Immature natural killer cell (primary cell): ENCODE measurements around the gene ADGRF5. TPM values are rescaled to one million over a fixed set of nuclear protein-coding genes. Genes with fewer than 3 reads are reported as not detected.

ENCODE experiments used
- DNase-seq, 3 donors: peaks; one replicate each; pipeline ENCODE4 v3.0.0; 2022; ENCODE audit warnings: mixed read lengths in 1 of 3
- H3K27ac Mint-ChIP-seq, 6 donors: one replicate each; pipeline ENCODE4 v1.8.0; 2020; ENCODE audit warnings: mixed read lengths in 6 of 6, mild to moderate bottlenecking in 5 of 6, inconsistent platforms in 4 of 6, moderate library complexity in 3 of 6
- H3K27me3 Mint-ChIP-seq, 3 donors: one replicate each; pipeline ENCODE4 v1.8.0; 2020 to 2021; ENCODE audit warnings: low read depth in 3 of 3, mild to moderate bottlenecking in 3 of 3, mixed read lengths in 3 of 3, moderate library complexity in 3 of 3, inconsistent platforms in 1 of 3
- H3K36me3 Mint-ChIP-seq, 3 donors: one replicate each; pipeline ENCODE4 v1.8.0; 2020; ENCODE audit warnings: mixed read lengths in 3 of 3, inconsistent platforms in 2 of 3, mild to moderate bottlenecking in 2 of 3
- H3K4me1 Mint-ChIP-seq, 2 donors: one replicate each; pipeline ENCODE4 v1.8.0; 2020; ENCODE audit warnings: inconsistent platforms in 2 of 2, mild to moderate bottlenecking in 2 of 2, mixed read lengths in 2 of 2, moderate library complexity in 1 of 2
- H3K4me3 Mint-ChIP-seq, 5 donors: one replicate each; pipeline ENCODE4 v1.8.0; 2020; ENCODE audit warnings: mild to moderate bottlenecking in 5 of 5, mixed read lengths in 5 of 5, inconsistent platforms in 3 of 5, moderate library complexity in 3 of 5
- H3K9me3 Mint-ChIP-seq, 6 donors: one replicate each; pipeline ENCODE4 v1.8.0; 2020; ENCODE audit warnings: mild to moderate bottlenecking in 6 of 6, mixed read lengths in 6 of 6, inconsistent platforms in 4 of 6, moderate library complexity in 3 of 6
- polyA plus RNA-seq, 3 donors: library from polyadenylated mRNA; unstranded; fragments of 300-500 nt; fragmentation: Illumina TruSeq; gene quantifications; one replicate each; pipeline ENCODE4 v1.2.3, GENCODE V29; 2021

ADGRF5 gene
- polyA plus RNA-seq, 3 donors from 2014 or later: not detected

DNA sequence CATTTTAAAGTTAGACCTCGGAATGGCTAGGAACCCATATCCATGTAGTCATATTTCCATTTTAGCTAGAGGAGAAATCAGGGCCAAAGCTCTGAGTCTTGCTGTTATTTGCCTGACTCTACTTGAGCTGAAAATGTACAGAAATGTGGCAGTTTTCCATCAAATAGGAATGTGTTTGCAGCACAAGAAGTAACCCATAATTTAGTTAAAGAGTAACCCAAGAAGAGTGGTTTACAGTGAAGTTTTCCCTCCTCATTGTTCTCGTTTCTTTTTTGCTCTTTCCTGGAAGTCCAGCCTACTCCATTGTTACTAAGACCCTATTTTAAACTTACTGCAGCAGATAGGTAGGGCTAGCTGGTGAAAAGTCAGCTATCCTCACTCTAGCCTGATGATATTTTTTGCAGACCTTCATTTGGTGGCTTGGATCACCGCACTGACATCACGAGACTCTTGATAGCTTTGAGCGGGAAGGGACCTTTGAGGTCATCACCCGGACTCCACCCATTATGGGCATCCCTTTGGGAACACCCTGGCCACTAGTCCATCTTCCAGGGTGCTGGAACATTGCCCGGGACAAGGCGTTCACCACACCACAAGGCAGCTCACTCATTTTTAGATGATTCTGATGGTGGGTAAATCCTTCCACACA lies 28.0 kb upstream of the ADGRF5 start:
- peaks cover 0 to 2% (median 0%) of the 10 kb centered on the region in 6 donors for H3K9me3 Mint-ChIP-seq
- H3K27me3 Mint-ChIP-seq: peaks cover 0 to 7% (median 3%) of the 10 kb centered on the region in 3 donors
- no peak overlapping the region for H3K4me3 Mint-ChIP-seq
- no peak for DNase-seq
- H3K4me1 Mint-ChIP-seq: no peaks in the 10 kb centered on the region
- H3K36me3 Mint-ChIP-seq: no peaks in the 10 kb centered on the region
- no peak overlapping the region for H3K27ac Mint-ChIP-seq

DNA sequence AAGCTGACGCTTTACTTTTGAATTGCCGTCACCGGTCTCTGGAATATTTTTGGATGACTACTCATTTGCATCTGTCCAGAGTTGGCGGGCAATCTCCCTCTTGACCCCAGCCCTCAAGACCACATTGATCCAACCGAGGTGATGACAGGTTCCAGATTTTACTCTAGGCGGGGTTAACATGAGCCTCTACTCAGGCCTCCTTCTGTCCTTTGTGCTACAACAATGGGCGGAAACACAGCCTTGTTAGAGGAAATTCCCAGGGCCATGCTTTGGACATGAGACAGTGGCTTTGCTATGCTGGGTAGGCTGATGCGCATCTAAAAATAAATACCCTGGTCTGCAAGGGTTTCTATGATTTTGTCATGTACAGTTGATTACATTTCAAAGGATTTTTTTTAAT lies 27.0 kb upstream of the ADGRF5 start:
- Mint-ChIP-seq H3K4me3 (no peak overlapping the region), H3K27me3 (peaks cover 0 to 3% (median 3%) of the 10 kb centered on the region in 3 donors), H3K27ac (no peak overlapping the region), H3K9me3 (peaks cover 0 to 2% (median 0%) of the 10 kb centered on the region in 6 donors), H3K36me3 (no peaks in the 10 kb centered on the region), H3K4me1 (no peaks in the 10 kb centered on the region)
- DNase-seq: no peak

DNA sequence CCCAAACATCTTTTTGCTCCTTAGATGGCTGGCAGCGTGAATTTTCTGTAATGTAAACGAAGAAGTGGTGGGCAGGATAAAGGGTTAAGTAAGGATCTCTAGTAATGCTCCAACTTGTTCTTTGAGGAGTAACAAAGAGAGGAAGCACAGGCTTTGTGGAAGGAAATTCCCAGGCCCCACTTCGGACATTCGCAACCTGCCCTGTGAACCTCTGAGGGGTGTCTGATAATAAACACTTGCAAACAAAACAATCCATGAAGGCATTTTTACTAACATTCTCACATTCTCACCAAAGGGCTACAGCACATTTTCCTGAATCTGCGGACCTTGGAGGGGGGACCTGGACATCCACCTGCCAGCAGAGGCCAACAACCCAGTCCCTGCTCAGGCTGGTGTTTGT lies 25.8 kb upstream of the ADGRF5 start:
- no peaks in the 10 kb centered on the region for H3K36me3 Mint-ChIP-seq

DNA sequence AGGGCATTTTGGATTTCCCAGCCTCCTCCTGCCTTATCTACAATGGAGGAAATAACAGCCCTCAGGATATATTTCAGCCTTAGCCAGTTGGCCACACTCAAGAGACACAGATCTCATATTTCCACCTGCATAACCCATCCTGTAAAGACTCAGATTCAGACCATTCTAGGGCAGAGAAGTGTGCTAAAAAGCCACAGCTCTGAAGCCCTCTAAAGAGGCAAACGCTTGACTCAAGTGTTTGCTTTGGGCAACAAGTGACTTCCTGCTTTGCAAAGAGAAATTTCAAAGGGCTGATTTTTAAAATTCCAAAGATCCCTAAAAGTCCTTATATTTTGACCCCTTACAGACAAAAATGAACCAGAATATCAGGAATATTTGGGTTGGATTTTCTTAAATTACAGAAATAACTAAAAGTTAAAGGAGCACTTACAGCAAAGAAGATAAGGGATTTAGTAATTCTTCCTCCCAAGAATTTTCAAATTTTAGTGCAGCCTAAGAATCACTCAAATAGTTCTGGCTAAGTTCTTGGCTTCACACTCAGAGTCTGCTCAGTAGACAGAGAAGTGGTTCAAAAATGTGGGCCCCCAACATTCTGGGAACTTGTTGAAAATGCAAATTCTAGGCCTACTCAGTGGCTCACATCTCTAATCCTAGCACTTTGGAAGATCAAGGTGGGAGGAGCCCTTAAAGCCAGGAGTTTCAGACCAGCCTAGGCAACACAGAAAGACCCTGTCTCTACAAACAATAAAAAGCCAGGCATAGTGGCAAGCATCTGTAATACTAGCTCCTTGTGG lies 18.9 kb upstream of the ADGRF5 start:
- Mint-ChIP-seq H3K4me1 (no peaks in the 10 kb centered on the region), H3K36me3 (no peaks in the 10 kb centered on the region), H3K4me3 (no peak overlapping the region), H3K27me3 (peaks cover 2 to 5% (median 4%) of the 10 kb centered on the region in 3 donors), H3K27ac (no peak overlapping the region), H3K9me3 (peaks cover 0 to 3% (median 0%) of the 10 kb centered on the region in 6 donors)
- DNase-seq: no peak

More for the DNA sequence above, 25.8 kb upstream of the ADGRF5 start:
- Mint-ChIP-seq H3K9me3 (peaks cover 0 to 1% (median 0%) of the 10 kb centered on the region in 6 donors), H3K4me3 (no peak overlapping the region), H3K27ac (no peak overlapping the region), H3K27me3 (peaks cover 0 to 4% (median 0%) of the 10 kb centered on the region in 3 donors), H3K4me1 (no peaks in the 10 kb centered on the region)
- no peak for DNase-seq

DNA sequence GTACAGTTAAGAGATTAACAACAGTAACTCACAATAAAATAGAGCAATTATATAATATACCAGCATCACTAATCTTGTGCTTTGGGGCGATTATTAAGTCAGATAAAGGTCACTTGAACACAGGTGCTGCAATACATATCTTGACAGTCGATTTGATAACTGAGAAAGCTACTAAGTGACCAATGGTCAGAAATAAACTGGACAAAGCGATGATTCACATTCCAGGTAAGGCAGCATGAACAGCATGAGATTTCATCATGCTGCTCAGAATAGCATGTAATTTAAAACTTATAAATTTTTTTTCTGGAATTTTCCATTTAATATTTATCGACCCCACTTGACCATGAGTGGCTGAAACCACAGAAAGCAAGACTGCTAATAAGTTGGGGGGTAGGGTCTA lies 15.9 kb upstream of the ADGRF5 start:
- DNase-seq: no peak
- no peak overlapping the region for H3K27ac Mint-ChIP-seq
- no peak overlapping the region for H3K4me3 Mint-ChIP-seq
- H3K27me3 Mint-ChIP-seq: peaks cover 2 to 6% (median 5%) of the 10 kb centered on the region in 3 donors
- H3K4me1 Mint-ChIP-seq: no peaks in the 10 kb centered on the region
- H3K36me3 Mint-ChIP-seq: no peaks in the 10 kb centered on the region
- peaks cover 0 to 3% (median 0%) of the 10 kb centered on the region in 6 donors for H3K9me3 Mint-ChIP-seq

DNA sequence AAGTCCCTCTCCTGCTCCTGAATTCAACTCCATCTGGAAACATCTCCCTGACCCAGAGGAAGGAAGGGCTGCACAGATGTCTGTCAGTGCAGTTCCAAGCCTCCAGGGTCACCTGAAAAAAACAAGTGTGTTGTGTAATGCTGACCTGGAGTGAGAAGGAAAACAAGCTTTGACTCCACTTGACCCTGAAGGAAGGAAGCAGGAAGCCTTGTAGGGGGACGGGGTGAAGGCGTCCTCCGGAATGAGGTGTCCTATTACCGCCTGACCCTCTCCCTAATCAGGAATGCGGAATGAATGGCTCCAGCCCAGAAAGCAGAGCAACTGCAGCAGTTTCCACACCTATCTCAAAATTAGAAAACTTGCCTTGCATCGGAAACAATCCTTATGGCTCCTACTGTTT lies 13.9 kb upstream of the ADGRF5 start:
- H3K36me3 Mint-ChIP-seq: no peaks in the 10 kb centered on the region
- peaks cover 0 to 7% (median 6%) of the 10 kb centered on the region in 3 donors for H3K27me3 Mint-ChIP-seq
- no peak overlapping the region for H3K27ac Mint-ChIP-seq
- DNase-seq: no peak
- H3K4me3 Mint-ChIP-seq: no peak overlapping the region
- H3K9me3 Mint-ChIP-seq: no peaks in the 10 kb centered on the region
- no peaks in the 10 kb centered on the region for H3K4me1 Mint-ChIP-seq

DNA sequence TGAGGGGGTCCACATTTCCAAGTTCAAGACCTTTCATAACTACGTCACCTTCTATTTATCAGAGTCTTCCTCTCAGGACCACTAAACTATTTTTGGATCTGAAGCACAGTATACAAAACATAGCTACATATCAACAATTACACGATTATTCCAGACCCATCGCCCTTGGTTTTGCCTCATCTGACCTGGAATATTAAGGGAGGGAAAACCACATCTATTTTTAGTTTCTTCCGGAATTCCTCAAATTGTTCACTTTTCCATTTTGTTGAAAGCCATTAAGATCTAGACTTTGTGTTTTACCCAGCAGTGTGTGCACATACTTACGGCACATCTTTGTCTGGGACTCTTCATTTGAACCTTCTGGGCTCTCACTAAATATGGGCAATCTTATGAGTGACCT lies 12.0 kb upstream of the ADGRF5 start:
- Mint-ChIP-seq H3K36me3 (no peaks in the 10 kb centered on the region), H3K4me1 (no peaks in the 10 kb centered on the region), H3K9me3 (no peaks in the 10 kb centered on the region), H3K27me3 (peaks cover 0 to 7% (median 6%) of the 10 kb centered on the region in 3 donors), H3K4me3 (no peak overlapping the region), H3K27ac (no peak overlapping the region)
- DNase-seq: no peak

DNA sequence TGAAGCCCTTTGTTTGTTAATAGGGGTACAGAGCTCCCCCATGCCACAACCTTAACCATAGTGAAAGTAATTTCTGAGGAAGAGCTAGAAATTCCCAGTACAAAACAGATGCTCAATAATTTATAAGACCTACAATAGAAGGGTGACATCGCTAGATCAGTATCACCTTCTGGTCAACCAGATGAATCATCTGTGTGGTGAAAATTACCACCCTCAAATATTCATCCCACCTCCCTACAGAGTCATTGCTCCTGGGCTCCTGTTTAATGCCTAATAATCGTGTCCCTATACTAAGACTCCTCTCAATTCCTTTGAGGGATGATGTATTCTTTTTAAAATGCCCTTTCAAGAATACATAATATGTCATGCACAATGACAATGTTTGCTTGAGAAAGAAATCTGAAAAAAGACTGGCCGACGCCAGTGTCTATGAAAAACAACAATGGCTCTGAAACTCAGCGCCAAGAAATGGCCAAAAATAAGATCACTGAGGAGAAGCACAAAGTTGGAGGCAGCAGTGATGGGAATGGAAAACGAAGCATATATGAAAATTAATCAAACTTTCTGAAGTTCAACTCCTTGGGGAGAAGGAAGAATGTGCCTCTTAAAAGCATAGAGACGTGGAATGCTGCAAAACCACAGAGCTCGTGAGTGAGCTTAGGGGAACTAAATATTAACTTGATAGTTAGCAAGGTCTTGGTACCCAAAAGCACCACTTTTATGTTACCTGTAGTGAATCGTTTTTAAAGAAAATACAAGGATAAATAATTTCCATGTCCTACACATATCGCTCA lies 11.0 kb upstream of the ADGRF5 start:
- Mint-ChIP-seq H3K4me1 (no peaks in the 10 kb centered on the region), H3K27me3 (peaks cover 0 to 7% (median 2%) of the 10 kb centered on the region in 3 donors), H3K9me3 (peaks cover 0 to 2% (median 0%) of the 10 kb centered on the region in 6 donors), H3K4me3 (no peak overlapping the region), H3K36me3 (no peaks in the 10 kb centered on the region), H3K27ac (no peak overlapping the region)
- DNase-seq: no peak

DNA sequence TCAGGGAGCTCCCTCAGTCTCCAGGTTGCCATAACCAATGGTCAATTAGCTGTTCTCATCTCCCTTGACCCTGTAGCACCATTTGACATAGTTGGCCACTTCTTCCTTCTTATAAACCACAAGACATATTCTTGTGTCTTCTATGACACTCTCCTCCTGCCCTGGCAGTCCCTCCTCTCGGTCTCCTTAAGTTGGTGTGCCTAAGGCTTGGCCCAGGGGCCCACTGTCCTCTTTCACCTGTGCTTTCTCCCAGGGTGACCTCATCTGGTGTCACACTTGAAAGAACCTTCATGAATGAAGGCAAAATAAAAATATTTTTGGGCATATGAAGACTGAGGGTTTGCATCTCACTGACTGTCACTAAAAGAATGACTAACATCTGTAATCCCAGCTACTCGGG lies 9.7 kb upstream of the ADGRF5 start:
- no peak overlapping the region for H3K27ac Mint-ChIP-seq
- H3K36me3 Mint-ChIP-seq: no peaks in the 10 kb centered on the region
- H3K9me3 Mint-ChIP-seq: peaks cover 0 to 2% (median 0%) of the 10 kb centered on the region in 6 donors
- H3K27me3 Mint-ChIP-seq: peaks cover 2 to 6% (median 4%) of the 10 kb centered on the region in 3 donors
- no peak for DNase-seq
- H3K4me3 Mint-ChIP-seq: no peak overlapping the region
- H3K4me1 Mint-ChIP-seq: no peaks in the 10 kb centered on the region

DNA sequence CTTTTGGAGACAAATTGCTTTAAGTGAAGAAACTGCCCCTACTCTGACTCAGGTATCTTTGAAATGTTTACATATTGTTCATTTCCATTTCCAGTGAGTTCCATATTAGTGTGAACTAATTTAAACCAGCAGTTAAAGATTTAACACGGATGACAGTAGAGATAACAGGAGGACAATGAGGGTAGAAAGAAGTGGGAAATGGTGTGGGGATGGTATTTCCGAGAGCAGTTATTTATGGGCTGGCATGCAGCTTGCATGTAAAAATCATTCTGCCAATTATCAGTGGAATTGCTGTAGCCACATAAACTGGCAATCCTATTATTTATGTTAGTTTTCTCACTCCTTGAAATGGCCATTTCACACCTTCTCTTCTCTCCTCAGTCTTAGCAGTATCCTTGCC lies 8.6 kb upstream of the ADGRF5 start:
- Mint-ChIP-seq H3K4me1 (no peaks in the 10 kb centered on the region), H3K9me3 (peaks cover 0 to 2% (median 0%) of the 10 kb centered on the region in 6 donors), H3K27me3 (peaks cover 2 to 4% (median 4%) of the 10 kb centered on the region in 3 donors), H3K27ac (no peak overlapping the region), H3K4me3 (no peak overlapping the region), H3K36me3 (no peaks in the 10 kb centered on the region)
- DNase-seq: no peak

DNA sequence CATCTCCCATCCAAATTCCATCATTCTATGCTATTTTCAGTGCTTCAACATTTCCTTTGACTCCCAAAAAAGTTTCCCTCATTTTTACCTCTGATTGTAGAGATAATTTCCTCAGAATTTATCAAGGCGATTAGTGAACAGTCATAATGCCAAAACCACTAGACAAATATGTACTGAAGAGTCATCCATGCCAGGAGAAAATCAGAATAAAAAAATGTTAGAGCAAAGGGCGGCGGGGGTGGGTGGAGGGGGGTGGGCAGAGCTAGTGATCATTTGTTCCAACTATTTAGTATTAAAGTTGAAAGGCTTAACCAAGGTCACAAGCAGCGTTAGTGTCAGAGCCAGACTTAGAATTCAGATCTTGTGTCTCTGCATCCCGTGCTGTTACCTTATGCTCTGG lies 5.3 kb upstream of the ADGRF5 start:
- H3K36me3 Mint-ChIP-seq: no peaks in the 10 kb centered on the region
- H3K9me3 Mint-ChIP-seq: peaks cover 0 to 5% (median 0%) of the 10 kb centered on the region in 6 donors
- peaks cover 3 to 4% (median 4%) of the 10 kb centered on the region in 3 donors for H3K27me3 Mint-ChIP-seq
- no peak overlapping the region for H3K4me3 Mint-ChIP-seq
- H3K27ac Mint-ChIP-seq: no peak overlapping the region
- DNase-seq: no peak
- no peaks in the 10 kb centered on the region for H3K4me1 Mint-ChIP-seq

DNA sequence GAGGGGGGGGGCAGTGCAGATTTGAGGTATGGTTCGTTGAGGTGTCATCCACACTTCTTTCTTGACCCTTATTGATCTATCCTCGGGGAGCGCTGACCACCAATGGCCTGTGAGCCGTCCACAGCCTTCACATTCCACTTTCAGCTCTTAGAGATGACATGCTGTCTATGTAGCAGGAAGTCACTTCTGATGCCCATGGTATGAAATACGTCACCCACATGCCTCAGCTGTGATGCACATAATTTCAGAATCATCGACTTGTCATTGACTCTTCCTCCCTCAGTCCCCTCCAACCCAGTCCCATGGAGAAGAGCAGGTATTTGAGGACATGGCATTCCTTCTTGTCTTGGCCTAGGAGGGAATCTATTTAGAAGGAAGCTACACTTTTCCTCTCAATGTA lies 4.7 kb upstream of the ADGRF5 start:
- Mint-ChIP-seq H3K27me3 (peaks cover 3 to 4% (median 4%) of the 10 kb centered on the region in 3 donors), H3K36me3 (no peaks in the 10 kb centered on the region), H3K27ac (no peak overlapping the region), H3K4me1 (no peaks in the 10 kb centered on the region), H3K9me3 (peaks cover 0 to 5% (median 0%) of the 10 kb centered on the region in 6 donors), H3K4me3 (no peak overlapping the region)
- DNase-seq: no peak

DNA sequence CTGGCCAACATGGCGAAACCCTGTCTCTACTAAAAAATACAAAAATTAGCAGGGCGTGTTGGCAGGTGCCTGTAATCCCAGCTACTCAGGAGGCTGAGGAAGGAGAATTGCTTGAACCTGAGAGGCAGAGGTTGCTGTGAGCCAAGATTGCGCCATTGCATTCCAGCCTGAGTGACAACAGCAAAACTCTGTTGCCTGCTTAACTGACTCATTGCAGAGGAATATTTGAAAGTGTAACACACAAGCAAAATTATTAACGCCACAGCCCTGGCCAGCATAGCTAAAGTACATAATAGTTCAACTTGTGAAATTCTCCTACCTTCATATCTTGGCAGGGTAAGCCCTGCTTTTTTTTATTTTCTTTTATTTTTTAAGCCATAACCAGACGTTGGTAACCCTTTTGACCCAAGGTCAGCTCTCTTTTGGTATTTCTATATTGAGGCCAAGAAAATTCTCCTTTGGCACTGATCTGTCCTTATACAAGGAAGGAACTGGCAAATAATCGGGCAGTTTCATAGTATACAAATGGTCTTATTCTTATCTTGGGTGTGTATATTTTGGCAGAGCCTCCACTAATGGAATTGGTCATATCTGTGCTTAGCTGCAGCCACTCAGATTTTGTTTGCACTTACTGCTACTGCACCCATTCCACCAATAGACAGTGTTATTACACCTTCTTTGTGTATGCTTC lies 4.0 kb upstream of the ADGRF5 start:
- H3K36me3 Mint-ChIP-seq: no peaks in the 10 kb centered on the region
- H3K27me3 Mint-ChIP-seq: peaks cover 0 to 4% (median 3%) of the 10 kb centered on the region in 3 donors
- H3K27ac Mint-ChIP-seq: no peak overlapping the region
- H3K9me3 Mint-ChIP-seq: peaks cover 0 to 5% (median 0%) of the 10 kb centered on the region in 6 donors
- H3K4me1 Mint-ChIP-seq: no peaks in the 10 kb centered on the region
- no peak for DNase-seq
- H3K4me3 Mint-ChIP-seq: no peak overlapping the region
